ENCODE data around the gene FXR2. TPM values are rescaled to one million over a fixed set of nuclear protein-coding genes. Genes with fewer than 3 reads are reported as not detected.

FXR2 gene
- total and polyA plus RNA-seq, 10 donors = 17.7 to 29.3 (median 24.0) TPM

DNA sequence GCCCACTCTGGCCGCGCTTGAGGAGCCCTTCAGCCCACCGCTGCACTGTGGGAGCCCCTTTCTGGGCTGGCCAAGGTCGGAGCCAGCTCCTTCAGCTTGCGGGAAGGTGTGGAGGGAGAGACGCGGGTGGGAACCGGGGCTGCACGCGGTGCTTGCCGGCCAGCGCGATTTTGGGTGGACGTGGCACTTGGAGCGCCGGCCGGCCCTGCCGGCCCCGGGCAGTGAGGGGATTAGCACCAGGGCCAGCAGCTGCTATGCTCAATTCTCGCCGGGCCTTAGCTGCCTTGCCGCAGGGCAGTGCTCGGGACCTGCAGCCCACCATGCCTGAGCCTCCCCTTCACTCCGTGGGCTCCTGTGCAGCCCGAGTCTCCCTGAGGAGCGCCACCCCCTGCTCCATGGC, 26.1 kb upstream of the FXR2 start:
- Histone ChIP-seq H3K9me3 (no peaks in the 10 kb centered on the region), H3K27ac (no peak overlapping the region), H3K27me3 (replicated peaks in 1 of 7) (peaks cover 0 to 12% (median 0%) of the 10 kb centered on the region in 7 donors), H3K36me3 (no peaks in the 10 kb centered on the region), H3K4me1 (peaks cover 0 to 10% (median 0%) of the 10 kb centered on the region in 6 donors), H3K4me3 (no peak overlapping the region)
- 80 to 98% (median 95%) methylated on average over 3 to 26 of the region's 26 CpGs for WGBS, 5 donors
- intact Hi-C loops (cut with DNase I; ENCODE audit: low total_unique reads) = no loop called here
- no peak for DNase-seq
- TF ChIP-seq, protein P1, sequence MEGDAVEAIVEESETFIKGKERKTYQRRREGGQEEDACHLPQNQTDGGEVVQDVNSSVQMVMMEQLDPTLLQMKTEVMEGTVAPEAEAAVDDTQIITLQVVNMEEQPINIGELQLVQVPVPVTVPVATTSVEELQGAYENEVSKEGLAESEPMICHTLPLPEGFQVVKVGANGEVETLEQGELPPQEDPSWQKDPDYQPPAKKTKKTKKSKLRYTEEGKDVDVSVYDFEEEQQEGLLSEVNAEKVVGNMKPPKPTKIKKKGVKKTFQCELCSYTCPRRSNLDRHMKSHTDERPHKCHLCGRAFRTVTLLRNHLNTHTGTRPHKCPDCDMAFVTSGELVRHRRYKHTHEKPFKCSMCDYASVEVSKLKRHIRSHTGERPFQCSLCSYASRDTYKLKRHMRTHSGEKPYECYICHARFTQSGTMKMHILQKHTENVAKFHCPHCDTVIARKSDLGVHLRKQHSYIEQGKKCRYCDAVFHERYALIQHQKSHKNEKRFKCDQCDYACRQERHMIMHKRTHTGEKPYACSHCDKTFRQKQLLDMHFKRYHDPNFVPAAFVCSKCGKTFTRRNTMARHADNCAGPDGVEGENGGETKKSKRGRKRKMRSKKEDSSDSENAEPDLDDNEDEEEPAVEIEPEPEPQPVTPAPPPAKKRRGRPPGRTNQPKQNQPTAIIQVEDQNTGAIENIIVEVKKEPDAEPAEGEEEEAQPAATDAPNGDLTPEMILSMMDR (IDR thresholded peaks at IDR 0.05 in 8 of 11, conservative IDR thresholded peaks at IDR 0.05 in 3 of 11) = no peak
- TF ChIP-seq POLR2AphosphoS5 (IDR thresholded peaks at IDR 0.05) = no peak
- TF ChIP-seq POLR2A (IDR thresholded peaks at IDR 0.05) = no peak

DNA sequence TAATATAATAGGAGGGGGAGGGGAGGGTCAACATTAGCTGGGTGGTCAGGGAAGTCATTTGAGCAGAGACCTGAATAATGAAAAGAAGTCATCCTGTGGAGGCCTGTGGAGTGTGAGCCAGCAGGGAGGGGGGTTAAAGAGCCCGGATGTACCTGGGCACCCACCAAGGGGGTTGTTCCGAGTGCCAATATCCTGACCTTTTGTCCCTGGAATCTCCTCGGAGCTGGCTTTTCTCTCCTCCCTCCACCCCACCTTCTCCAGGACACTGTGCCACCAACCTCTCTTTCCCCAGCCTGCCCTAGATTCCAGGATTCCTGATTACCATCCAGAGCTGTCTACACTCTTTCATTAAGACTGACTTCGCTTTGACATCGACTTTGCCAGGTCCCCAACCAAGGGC, 21.5 kb upstream of the FXR2 start:
- H3K36me3 ChIP-seq = no peaks in the 10 kb centered on the region
- peaks cover 0 to 9% (median 0%) of the 10 kb centered on the region in 7 donors for H3K27me3 ChIP-seq (replicated peaks in 1 of 7)
- 69 to 83% (median 73%) methylated on average over 5 of the region's 5 CpGs for WGBS, 5 donors
- TF ChIP-seq, protein P1 (IDR thresholded peaks at IDR 0.05 in 8 of 11, conservative IDR thresholded peaks at IDR 0.05 in 3 of 11) = no peak
- no peak for TF ChIP-seq POLR2A (IDR thresholded peaks at IDR 0.05)
- no peak overlapping the region for H3K27ac ChIP-seq
- H3K4me3 ChIP-seq = no peak overlapping the region
- DNase-seq = no peak
- peaks cover 0 to 7% (median 0%) of the 10 kb centered on the region in 6 donors for H3K4me1 ChIP-seq
- intact Hi-C loops (cut with DNase I; ENCODE audit: low total_unique reads) = no loop called here
- H3K9me3 ChIP-seq = no peaks in the 10 kb centered on the region

DNA sequence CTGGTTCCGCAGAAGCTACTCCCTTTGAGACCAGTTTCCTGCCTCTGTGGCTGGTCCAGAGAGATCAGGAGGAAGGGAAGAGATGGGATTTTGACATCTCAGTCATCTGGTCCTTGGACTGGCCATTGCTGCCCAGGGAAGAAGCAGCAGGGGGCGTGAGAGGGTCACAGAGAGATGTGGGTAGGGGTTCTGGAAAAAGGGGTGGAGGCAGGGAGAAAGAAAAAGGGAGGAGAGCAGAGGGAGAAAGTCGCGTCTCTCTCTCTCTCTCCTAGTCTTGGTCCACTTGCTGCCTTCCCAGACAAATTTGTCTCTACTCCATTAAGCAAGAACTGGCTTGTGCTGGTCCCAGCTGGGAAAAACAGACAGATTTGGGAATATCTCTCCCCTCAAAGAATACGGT, 19.7 kb upstream of the FXR2 start:
- DNase-seq = no peak
- Histone ChIP-seq H3K4me1 (peaks cover 0 to 7% (median 0%) of the 10 kb centered on the region in 6 donors), H3K36me3 (no peaks in the 10 kb centered on the region), H3K27ac (no peak overlapping the region), H3K27me3 (replicated peaks in 1 of 7) (peaks cover 0 to 9% (median 0%) of the 10 kb centered on the region in 7 donors), H3K9me3 (no peaks in the 10 kb centered on the region), H3K4me3 (no peak overlapping the region)
- intact Hi-C loops (cut with DNase I; ENCODE audit: low total_unique reads) = no loop called here
- TF ChIP-seq POLR2AphosphoS5 (IDR thresholded peaks at IDR 0.05) (no peak), POLR2A (IDR thresholded peaks at IDR 0.05) (no peak)
- TF ChIP-seq, protein P1 (IDR thresholded peaks at IDR 0.05 in 8 of 11, conservative IDR thresholded peaks at IDR 0.05 in 3 of 11) = peak in 8 of 11 experiments; percentile 26 to 61 (median 46)
- WGBS, 5 donors = 31 to 60% (median 49%) methylated on average over 5 of the region's 5 CpGs

DNA sequence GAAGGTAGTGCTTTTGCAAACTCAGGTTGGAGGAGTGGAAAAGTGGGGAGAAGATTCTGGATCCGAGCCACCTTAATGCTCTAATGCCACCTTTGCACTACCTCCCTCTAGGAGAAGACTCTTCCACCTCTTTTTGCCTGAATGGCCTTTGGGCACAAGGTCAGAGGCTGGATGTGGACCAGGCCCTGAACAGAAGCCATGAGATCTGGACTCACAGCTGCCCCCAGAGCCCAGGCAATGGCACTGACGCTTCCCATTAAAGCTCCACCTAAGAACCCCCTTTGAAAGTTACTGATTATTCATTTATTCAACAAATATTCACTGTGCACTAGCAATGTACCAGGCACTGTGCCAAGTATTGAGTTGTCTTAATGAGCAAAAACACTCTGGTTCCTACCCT, 18.4 kb upstream of the FXR2 start:
- no peak for DNase-seq
- TF ChIP-seq POLR2A (IDR thresholded peaks at IDR 0.05) = no peak
- no peak for TF ChIP-seq POLR2AphosphoS5 (IDR thresholded peaks at IDR 0.05)
- TF ChIP-seq, protein P1 (IDR thresholded peaks at IDR 0.05 in 8 of 11, conservative IDR thresholded peaks at IDR 0.05 in 3 of 11) = no peak
- 76 to 96% (median 88%) methylated on average over 2 of the region's 2 CpGs for WGBS, 5 donors
- H3K4me3 ChIP-seq = no peak overlapping the region
- peaks cover 2 to 10% (median 4%) of the 10 kb centered on the region in 6 donors for H3K4me1 ChIP-seq
- peaks cover 0 to 9% (median 0%) of the 10 kb centered on the region in 7 donors for H3K27me3 ChIP-seq (replicated peaks in 1 of 7)
- H3K9me3 ChIP-seq = no peaks in the 10 kb centered on the region
- H3K36me3 ChIP-seq = no peaks in the 10 kb centered on the region
- intact Hi-C loops (cut with DNase I; ENCODE audit: low total_unique reads) = no loop called here
- H3K27ac ChIP-seq = no peak overlapping the region
